NCI-H510A treated with DMSO at 0.1 percent for 48 hours (cell line): ENCODE data around the gene SLCO3A1.

Experiments
- DNase-seq: peaks from one replicate; lab custom pipeline; 2025; lab: John Stamatoyannopoulos, UW

Gene SLCO3A1

GRCh38 chr15:92100751-92101150 lies 247.2 kb downstream of the SLCO3A1 start:
- DNase-seq, result no peak

- DNase-seq, result peak; percentile 26
Observed at GRCh38 chr15:92101708-92102394, 248.3 kb downstream of the SLCO3A1 start.

- DNase-seq, result no peak
Observed at GRCh38 chr15:92102395-92102755, 248.9 kb downstream of the SLCO3A1 start.

GRCh38 chr15:92104072-92104471 lies 250.6 kb downstream of the SLCO3A1 start:
- no peak for DNase-seq

- DNase-seq, result no peak
Observed at GRCh38 chr15:92105611-92106010, 252.1 kb downstream of the SLCO3A1 start.

GRCh38 chr15:92107510-92107909 lies 254.0 kb downstream of the SLCO3A1 start:
- DNase-seq, result no peak

- DNase-seq, result peak; percentile 94
Observed at GRCh38 chr15:92109191-92109873, 255.8 kb downstream of the SLCO3A1 start.

- DNase-seq, result no peak
Observed at GRCh38 chr15:92111291-92111690, 257.8 kb downstream of the SLCO3A1 start.

- no peak for DNase-seq
Observed at GRCh38 chr15:92111751-92112150, 258.2 kb downstream of the SLCO3A1 start.

- DNase-seq, result no peak
Observed at GRCh38 chr15:92112180-92112579, 258.7 kb downstream of the SLCO3A1 start.

- DNase-seq, result no peak
Observed at GRCh38 chr15:92112711-92113110, 259.2 kb downstream of the SLCO3A1 start.

- no peak for DNase-seq
Observed at GRCh38 chr15:92113832-92114231, 260.3 kb downstream of the SLCO3A1 start.

GRCh38 chr15:92115834-92116233 lies 262.3 kb downstream of the SLCO3A1 start:
- no peak for DNase-seq

- DNase-seq, result peak; percentile 14
Observed at GRCh38 chr15:92116330-92116729, 262.8 kb downstream of the SLCO3A1 start.

- DNase-seq, result no peak
Observed at GRCh38 chr15:92117261-92117731, 263.8 kb downstream of the SLCO3A1 start.

GRCh38 chr15:92118162-92118935 lies 264.8 kb downstream of the SLCO3A1 start:
- peak; percentile 15 for DNase-seq

- DNase-seq, result no peak
Observed at GRCh38 chr15:92118936-92119325, 265.4 kb downstream of the SLCO3A1 start.

GRCh38 chr15:92120094-92120795 lies 266.7 kb downstream of the SLCO3A1 start:
- DNase-seq, result no peak

- DNase-seq, result no peak
Observed at GRCh38 chr15:92121047-92121446, 267.5 kb downstream of the SLCO3A1 start.

- DNase-seq, result no peak
Observed at GRCh38 chr15:92122259-92122658, 268.8 kb downstream of the SLCO3A1 start.

GRCh38 chr15:92123962-92124656 lies 270.6 kb downstream of the SLCO3A1 start:
- no peak for DNase-seq

GRCh38 chr15:92124657-92125010 lies 271.1 kb downstream of the SLCO3A1 start:
- DNase-seq, result no peak
